ENCODE measurements around the gene COX19. TPM values are rescaled to one million over a fixed set of nuclear protein-coding genes. Genes with fewer than 3 reads are reported as not detected.

Gene COX19
- total RNA-seq, 1 donor from 2014 or later: 12.9 TPM

- no peak within 1 kb of the TSS for H3K27ac ChIP-seq
- ATAC-seq (no peak), DNase-seq (no peak)
- no peaks in the 10 kb centered on the region for H3K36me3 ChIP-seq
- H3K27me3 ChIP-seq (ENCODE audit: low read depth): peaks cover 51% of the 10 kb centered on the region
- intact Hi-C loops (cut with DNase I): no loop called here
- no peaks in the 10 kb centered on the region for H3K9me3 ChIP-seq
- no peak within 1 kb of the TSS for H3K4me3 ChIP-seq
- TF ChIP-seq CTCF (IDR thresholded peaks at IDR 0.05): no peak
- peaks cover under 1% of the 10 kb centered on the region for H3K4me1 ChIP-seq
These were observed 7.8 kb upstream of the COX19 start, which contains the start of gene CYP2W1 for GRCh38 chr7:983004-983615. Gene CYP2W1 (plus strand): TSS chr7:983181. CDS start chr7:983212, 31 bp downstream.

- Histone ChIP-seq H3K27ac (no peak overlapping the region), H3K4me1 (no peaks in the 10 kb centered on the region), H3K27me3 (ENCODE audit: low read depth) (peaks cover 46% of the 10 kb centered on the region), H3K9me3 (no peaks in the 10 kb centered on the region), H3K4me3 (no peak overlapping the region), H3K36me3 (no peaks in the 10 kb centered on the region)
- intact Hi-C loops (cut with DNase I): no loop called here
- DNase-seq (no peak), ATAC-seq (no peak)
- no peak for TF ChIP-seq CTCF (IDR thresholded peaks at IDR 0.05)
These were observed 7.2 kb upstream of the COX19 start for GRCh38 chr7:982511-983003.

GRCh38 chr7:981793-982510 is 6.6 kb upstream of the COX19 start:
- Histone ChIP-seq H3K4me1 (no peaks in the 10 kb centered on the region), H3K9me3 (no peaks in the 10 kb centered on the region), H3K27ac (no peak overlapping the region), H3K36me3 (no peaks in the 10 kb centered on the region), H3K27me3 (ENCODE audit: low read depth) (peaks cover 40% of the 10 kb centered on the region), H3K4me3 (no peak overlapping the region)
- DNase-seq (no peak), ATAC-seq (no peak)
- intact Hi-C loops (cut with DNase I): no loop called here
- no peak for TF ChIP-seq CTCF (IDR thresholded peaks at IDR 0.05)

- TF ChIP-seq CTCF (IDR thresholded peaks at IDR 0.05): no peak
- Histone ChIP-seq H3K27ac (no peak overlapping the region), H3K27me3 (ENCODE audit: low read depth) (peaks cover 21% of the 10 kb centered on the region), H3K36me3 (no peaks in the 10 kb centered on the region), H3K4me1 (no peaks in the 10 kb centered on the region), H3K9me3 (no peaks in the 10 kb centered on the region), H3K4me3 (no peak overlapping the region)
- DNase-seq (no peak), ATAC-seq (no peak)
- intact Hi-C loops (cut with DNase I): no loop called here
These were observed 4.7 kb upstream of the COX19 start for GRCh38 chr7:979886-980571.

- DNase-seq (no peak), ATAC-seq (no peak)
- H3K27ac ChIP-seq: no peak overlapping the region
- intact Hi-C loops (cut with DNase I): no loop called here
- no peak overlapping the region for H3K4me3 ChIP-seq
- no peak for TF ChIP-seq CTCF (IDR thresholded peaks at IDR 0.05)
- no peaks in the 10 kb centered on the region for H3K36me3 ChIP-seq
- no peaks in the 10 kb centered on the region for H3K9me3 ChIP-seq
- H3K27me3 ChIP-seq (ENCODE audit: low read depth): peaks cover 12% of the 10 kb centered on the region
- peaks cover 3% of the 10 kb centered on the region for H3K4me1 ChIP-seq
These were observed 3.8 kb upstream of the COX19 start for GRCh38 chr7:979151-979550.

All from lower lobe of right lung (tissue), 2 donors.